HCT116 (cell line): ENCODE data around the gene CHST15. TPM values are rescaled to one million over a fixed set of nuclear protein-coding genes. Genes with fewer than 3 reads are reported as not detected.

Experiments used
- ATAC-seq: fragments of 200-7000 bp; cut with Tn5 transposase; 2 replicates; pipeline ENCODE4 v1.9.1; 2020; ENCODE audit warnings: mild to moderate bottlenecking, moderate library complexity
- BruUV-seq: library from RNA; stranded (reverse); fragments of 400-500 nt; replicated peaks from 2 replicates; lab custom pipeline; 2021; lab: Mats Ljungman, UMichigan
- CTCF ChIA-PET: fragments of 300-600 bp; sonication (Branson Sonifier 250); formaldehyde crosslinking; loops from one replicate; lab custom pipeline; 2021; ENCODE audit warnings: antibody characterized with exemption; lab: Charles Lee
- POLR2A ChIA-PET: fragments of 300-600, 350-600 bp; sonication (Branson Sonifier 250); formaldehyde crosslinking; loops from one replicate; lab custom pipeline; 2021; ENCODE audit warnings: antibody characterized with exemption; lab: Charles Lee
- RAD21 ChIA-PET, 2 experiments: fragments of 300-600 bp; sonication (Branson Sonifier 250); formaldehyde crosslinking; loops; one replicate each; lab custom pipeline; 2023; ENCODE audit warnings: low total read pairs in 2 of 2; ENCODE audit not compliant: uncharacterized antibody in 2 of 2, unreplicated experiment in 2 of 2, low non-redundant PET in 1 of 2; lab: Charles Lee
- DNase-seq: peaks from one replicate; pipeline ENCODE4 v3.0.0-alpha.2; 2010; ENCODE audit warnings: low read depth, low spot score
- H2AFZ ChIP-seq: fragments of 200-600 bp; shearing (Covaris generic), sonication (generic); 2 replicates; pipeline ENCODE4 v1.6.1; 2017; ENCODE audit warnings: low read depth, mixed run types, mixed read lengths, antibody characterized with exemption, low read length; ENCODE audit not compliant: poor library complexity, severe bottlenecking
- H3K27ac ChIP-seq: 2 replicates; pipeline ENCODE4 v1.5.1; 2012; ENCODE audit warnings: low read depth, low read length
- H3K27me3 ChIP-seq: fragments of 200-600 bp; sonication (generic); 2 replicates; pipeline ENCODE4 v1.6.1; 2016; ENCODE audit warnings: mixed run types, low read length, mixed read lengths; ENCODE audit not compliant: insufficient read depth
- H3K36me3 ChIP-seq, 2 experiments: fragments of 200-500 bp in 1 of 2; fragments of 200-600 bp in 1 of 2; sonication (Bioruptor generic) in 1 of 2; sonication (generic) in 1 of 2; 2 replicates each; pipeline versions ENCODE4 v1.5.1 to v1.6.1; 2014 to 2016; ENCODE audit warnings: low read length in 2 of 2, inconsistent platforms in 1 of 2, mixed read lengths in 1 of 2, mixed run types in 1 of 2; ENCODE audit not compliant: insufficient read depth in 2 of 2, control insufficient read depth in 1 of 2
- H3K4me1 ChIP-seq, 2 experiments: fragments of 200-600 bp in 1 of 2; sonication (generic) in 1 of 2; 2 replicates each; pipeline versions ENCODE4 v1.5.1 to v1.6.1; 2012 to 2017; ENCODE audit warnings: low read length in 2 of 2, inconsistent platforms in 1 of 2, mild to moderate bottlenecking in 1 of 2, mixed read lengths in 1 of 2, mixed run types in 1 of 2, moderate library complexity in 1 of 2; ENCODE audit not compliant: insufficient read depth in 2 of 2, control insufficient read depth in 1 of 2
- H3K4me2 ChIP-seq: fragments of 200-600 bp; sonication (generic); 2 replicates; pipeline ENCODE4 v1.6.1; 2017; ENCODE audit warnings: mixed run types, low read length, mixed read lengths
- H3K4me3 ChIP-seq, 2 experiments: fragments of 200-600 bp in 1 of 2; sonication (generic) in 1 of 2; replicated peaks in 1 of 2; 2 replicates each; pipeline ENCODE4 v1.5.1; 2011 to 2016; ENCODE audit warnings: low read length in 2 of 2, control low read depth in 1 of 2, low read depth in 1 of 2, mild to moderate bottlenecking in 1 of 2, mixed read lengths in 1 of 2, mixed run types in 1 of 2
- H3K79me2 ChIP-seq: fragments of 200-600 bp; sonication (generic); 2 replicates; pipeline ENCODE4 v1.6.1; 2017; ENCODE audit warnings: mild to moderate bottlenecking, mixed run types, low read length, moderate library complexity, mixed read lengths; ENCODE audit not compliant: insufficient read depth
- H3K9ac ChIP-seq: fragments of 200-600 bp; sonication (generic); 2 replicates; pipeline ENCODE4 v1.6.1; 2016; ENCODE audit warnings: low read length, mixed read lengths
- H3K9me2 ChIP-seq: fragments of 200-600 bp; sonication (generic), shearing (Covaris generic); 2 replicates; pipeline ENCODE4 v1.6.1; 2017; ENCODE audit warnings: mixed run types, mild to moderate bottlenecking, moderate library complexity; ENCODE audit not compliant: insufficient read depth
- H3K9me3 ChIP-seq, 2 experiments: fragments of 200-500 bp in 1 of 2; fragments of 200-600 bp in 1 of 2; sonication (Bioruptor generic) in 1 of 2; sonication (generic) in 1 of 2; 2 replicates each; pipeline ENCODE4 v1.6.1; 2014 to 2017; ENCODE audit warnings: low read length in 2 of 2, mixed read lengths in 2 of 2, inconsistent platforms in 1 of 2, low read depth in 1 of 2, mild to moderate bottlenecking in 1 of 2, mixed run types in 1 of 2, moderate library complexity in 1 of 2; ENCODE audit not compliant: control insufficient read depth in 1 of 2, insufficient read depth in 1 of 2
- H4K20me1 ChIP-seq: fragments of 200-600 bp; sonication (generic), shearing (Covaris generic); 2 replicates; pipeline ENCODE4 v1.6.1; 2017; ENCODE audit warnings: mixed run types, mild to moderate bottlenecking, moderate library complexity; ENCODE audit not compliant: insufficient read depth
- CBX3 ChIP-seq: IDR thresholded peaks from 2 replicates; pipeline ENCODE4 v1.6.1; 2012; ENCODE audit warnings: low read depth
- CEBPB ChIP-seq: IDR thresholded peaks from 2 replicates; pipeline ENCODE4 v1.6.1; 2012; ENCODE audit warnings: low read depth
- FOSL1 ChIP-seq: IDR thresholded peaks from 2 replicates; pipeline ENCODE4 v1.6.1; 2012; ENCODE audit warnings: low read depth
- JUND ChIP-seq: IDR thresholded peaks from 2 replicates; pipeline ENCODE4 v1.6.1; 2012
- POLR2AphosphoS5 ChIP-seq: IDR thresholded peaks from 2 replicates; pipeline ENCODE4 v1.6.1; 2011; ENCODE audit warnings: mild to moderate bottlenecking, low read depth, low read length, moderate library complexity
- RAD21 ChIP-seq: IDR thresholded peaks from 2 replicates; pipeline ENCODE4 v1.6.1; 2012; ENCODE audit warnings: low read depth, mild to moderate bottlenecking
- REST ChIP-seq: IDR thresholded peaks from 2 replicates; pipeline ENCODE4 v1.6.1; 2012; ENCODE audit warnings: low read depth
- intact Hi-C: fragments of 100-400 bp; cut with micrococcal nuclease; formaldehyde crosslinking; loops from 2 replicates; pipeline ENCODE4 v1.10.0; 2022
- total RNA-seq: library from RNA; stranded (reverse); gene quantifications from one replicate; pipeline ENCODE4 v1.2.1, GENCODE V29; 2021; ENCODE audit not compliant: unreplicated experiment
- TF ChIP-seq, protein P1 (sequence below), 3 experiments: fragments of 200-600 bp in 1 of 3; sonication (generic) in 1 of 3; IDR thresholded peaks in 2 of 3; conservative IDR thresholded peaks in 1 of 3; 2 replicates each; pipeline ENCODE4 v1.5.1; 2012 to 2017; ENCODE audit warnings: low read depth in 2 of 3, low read length in 2 of 3, antibody characterized with exemption in 1 of 3, borderline replicate concordance in 1 of 3, control low read depth in 1 of 3, mild to moderate bottlenecking in 1 of 3, mixed read lengths in 1 of 3, mixed run types in 1 of 3, moderate library complexity in 1 of 3; ENCODE audit not compliant: insufficient read depth in 1 of 3

CHST15 gene
- total RNA-seq, 1 experiment from 2014 or later = 47.2 TPM

DNA sequence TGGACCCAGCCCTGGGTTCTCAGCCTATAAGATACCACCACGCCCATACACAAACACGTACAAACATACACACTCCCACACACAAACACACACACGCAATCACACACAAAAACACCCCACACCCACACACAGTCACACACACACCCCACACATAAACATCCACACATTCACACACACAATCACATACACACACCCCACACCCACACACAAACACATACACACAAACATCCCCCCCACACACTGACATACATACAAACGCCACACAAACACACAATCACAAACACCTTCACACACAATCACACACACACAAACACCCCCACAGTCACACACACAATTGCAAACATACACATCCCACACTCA, 122.5 kb downstream of the CHST15 start:
- Histone ChIP-seq H2AFZ (no peak overlapping the region), H3K4me3 (no peak overlapping the region), H3K9me2 (no peaks in the 10 kb centered on the region), H3K9ac (no peak overlapping the region), H3K79me2 (no peaks in the 10 kb centered on the region), H3K27me3 (no peaks in the 10 kb centered on the region; the same call in 1 of the 2 replicates)
- no peak for DNase-seq
- TF ChIP-seq RAD21 = no peak
- TF ChIP-seq CEBPB = no peak
- no peak for TF ChIP-seq JUND
- TF ChIP-seq FOSL1 = no peak
- TF ChIP-seq, all 23 proteins: peak for 0
- Histone ChIP-seq H3K27ac (no peak overlapping the region), H3K36me3 (no peaks in the 10 kb centered on the region), H3K9me3 (no peaks in the 10 kb centered on the region), H4K20me1 (no peaks in the 10 kb centered on the region), H3K4me2 (no peak overlapping the region), H3K4me1 (peaks cover 17 to 34% of the 10 kb centered on the region in 2 experiments)
- ATAC-seq = no peak
- intact Hi-C loops = no loop called here
- no TSS peak for BruUV-seq
- ChIA-PET POLR2A (no interaction called here), CTCF (interaction anchor here (0.9 to 2.7 kb wide), 3 partner anchors 388 to 397 kb away, joined by 3 to 11 read pairs (median 8); no protein-coding TSS in a partner anchor), RAD21 (no interaction called here)

GRCh38 chr10:123970207-123970926, 123.0 kb downstream of the CHST15 start:
- ChIA-PET CTCF (interaction anchor here (0.9 to 2.7 kb wide), 3 partner anchors 388 to 397 kb away, joined by 3 to 11 read pairs (median 8); no protein-coding TSS in a partner anchor), POLR2A (no interaction called here), RAD21 (no interaction called here)
- no TSS peak for BruUV-seq
- H3K4me2 ChIP-seq = no peak overlapping the region
- H3K4me3 ChIP-seq = no peak overlapping the region
- no peak overlapping the region for H3K9ac ChIP-seq
- no peaks in the 10 kb centered on the region for H3K79me2 ChIP-seq
- no peak for TF ChIP-seq CBX3
- no peak for TF ChIP-seq POLR2AphosphoS5
- TF ChIP-seq, protein P1, sequence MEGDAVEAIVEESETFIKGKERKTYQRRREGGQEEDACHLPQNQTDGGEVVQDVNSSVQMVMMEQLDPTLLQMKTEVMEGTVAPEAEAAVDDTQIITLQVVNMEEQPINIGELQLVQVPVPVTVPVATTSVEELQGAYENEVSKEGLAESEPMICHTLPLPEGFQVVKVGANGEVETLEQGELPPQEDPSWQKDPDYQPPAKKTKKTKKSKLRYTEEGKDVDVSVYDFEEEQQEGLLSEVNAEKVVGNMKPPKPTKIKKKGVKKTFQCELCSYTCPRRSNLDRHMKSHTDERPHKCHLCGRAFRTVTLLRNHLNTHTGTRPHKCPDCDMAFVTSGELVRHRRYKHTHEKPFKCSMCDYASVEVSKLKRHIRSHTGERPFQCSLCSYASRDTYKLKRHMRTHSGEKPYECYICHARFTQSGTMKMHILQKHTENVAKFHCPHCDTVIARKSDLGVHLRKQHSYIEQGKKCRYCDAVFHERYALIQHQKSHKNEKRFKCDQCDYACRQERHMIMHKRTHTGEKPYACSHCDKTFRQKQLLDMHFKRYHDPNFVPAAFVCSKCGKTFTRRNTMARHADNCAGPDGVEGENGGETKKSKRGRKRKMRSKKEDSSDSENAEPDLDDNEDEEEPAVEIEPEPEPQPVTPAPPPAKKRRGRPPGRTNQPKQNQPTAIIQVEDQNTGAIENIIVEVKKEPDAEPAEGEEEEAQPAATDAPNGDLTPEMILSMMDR (IDR thresholded peaks at IDR 0.05 in 2 of 3, conservative IDR thresholded peaks at IDR 0.05 in 1 of 3; ENCODE audit: borderline replicate concordance in 1 of 3, insufficient read depth in 1 of 3, low read depth in 2 of 3, low read length in 2 of 3) = no peak
- no peak for TF ChIP-seq REST
- no peaks in the 10 kb centered on the region for H4K20me1 ChIP-seq
- no peaks in the 10 kb centered on the region; the same call in 1 of the 2 replicates for H3K27me3 ChIP-seq
- intact Hi-C loops = no loop called here
- no peaks in the 10 kb centered on the region for H3K36me3 ChIP-seq
- no peaks in the 10 kb centered on the region for H3K9me2 ChIP-seq
- no peaks in the 10 kb centered on the region for H3K9me3 ChIP-seq
- no peak overlapping the region for H2AFZ ChIP-seq
- H3K27ac ChIP-seq = no peak overlapping the region
- ATAC-seq = no peak
- H3K4me1 ChIP-seq = peaks cover 17 to 33% of the 10 kb centered on the region in 2 experiments
- DNase-seq = no peak
